ENCODE results near the gene PCNX1.
A peak's percentile ranks its signal among the peaks of the same experiment; 100 is the strongest.

Gene PCNX1

GRCh38 chr14:70956511-70956910 lies 49.3 kb downstream of the PCNX1 start:
- H2BK15ac ChIP-seq (ENCODE audit: low read depth, poor library complexity, severe bottlenecking): no peak overlapping the region
- H3K14ac ChIP-seq (ENCODE audit: low read length in 2 of 2): no peak overlapping the region
- no peak overlapping the region for H2AFZ ChIP-seq (ENCODE audit: low read depth, low read length)
- no peak overlapping the region for H3K4ac ChIP-seq (ENCODE audit: low read depth in 1 of 2, low read length in 2 of 2)
- H4K91ac ChIP-seq (ENCODE audit: low read length): no peak overlapping the region
- no peak overlapping the region for H2BK120ac ChIP-seq (ENCODE audit: low read depth, low read length)
- H3K18ac ChIP-seq (ENCODE audit: low read depth in 1 of 2, low read length in 2 of 2): no peak overlapping the region
- H3K9ac ChIP-seq (ENCODE audit: low read length): peak overlapping the region; percentile 52
- H3K9me3 ChIP-seq (ENCODE audit: control insufficient read depth, low read length): no peaks in the 10 kb centered on the region
- no peak overlapping the region for H3K4me2 ChIP-seq (ENCODE audit: low read length, poor library complexity, severe bottlenecking)
- no peaks in the 10 kb centered on the region for H3K27me3 ChIP-seq (ENCODE audit: control insufficient read depth in 1 of 2, insufficient read depth in 1 of 2, low read length in 2 of 2)
- no peak overlapping the region for H3K23ac ChIP-seq (ENCODE audit: low read length in 2 of 2)
- no peak overlapping the region for H3K27ac ChIP-seq (ENCODE audit: low read length, poor library complexity, severe bottlenecking)
- H3K79me1 ChIP-seq (replicated peaks; ENCODE audit: low read length, poor library complexity, severe bottlenecking): peaks cover 11% of the 10 kb centered on the region
- no peak overlapping the region for H2BK5ac ChIP-seq (ENCODE audit: low read depth, low read length, poor library complexity, severe bottlenecking)
- H2AK5ac ChIP-seq (ENCODE audit: low read length, severe bottlenecking): no peak overlapping the region
- H2BK12ac ChIP-seq (ENCODE audit: low read length in 2 of 2): no peak overlapping the region
- no peak overlapping the region for H4K8ac ChIP-seq (ENCODE audit: low read length)
- no peak for DNase-seq
- H3K4me3 ChIP-seq (ENCODE audit: insufficient read depth in 1 of 2, low read depth in 1 of 2, low read length in 2 of 2): no peak overlapping the region
- 91% methylated on average over 3 of the region's 3 CpGs for WGBS
- H3K4me1 ChIP-seq (ENCODE audit: control insufficient read depth, insufficient read depth, low read depth, low read length): no peaks in the 10 kb centered on the region
- peaks cover 0 to 23% of the 10 kb centered on the region in 2 experiments for H3K36me3 ChIP-seq (ENCODE audit: control insufficient read depth in 1 of 2, insufficient read depth in 2 of 2, low read depth in 1 of 2, low read length in 2 of 2)

GRCh38 chr14:70957710-70958109 lies 50.5 kb downstream of the PCNX1 start:
- no peak overlapping the region for H3K23ac ChIP-seq (ENCODE audit: low read length in 2 of 2)

GRCh38 chr14:70962935-70963334 lies 55.7 kb downstream of the PCNX1 start:
- Histone ChIP-seq H2AFZ (ENCODE audit: low read depth, low read length) (no peak overlapping the region), H3K23ac (ENCODE audit: low read length in 2 of 2) (no peak overlapping the region), H2BK120ac (ENCODE audit: low read depth, low read length) (no peak overlapping the region), H3K4me1 (ENCODE audit: control insufficient read depth, insufficient read depth, low read depth, low read length) (peaks cover 2% of the 10 kb centered on the region), H4K91ac (ENCODE audit: low read length) (no peak overlapping the region), H3K27me3 (ENCODE audit: control insufficient read depth in 1 of 2, insufficient read depth in 1 of 2, low read length in 2 of 2) (no peaks in the 10 kb centered on the region), H3K9ac (ENCODE audit: low read length) (no peak overlapping the region), H2BK15ac (ENCODE audit: low read depth, poor library complexity, severe bottlenecking) (no peak overlapping the region), H4K8ac (ENCODE audit: low read length) (no peak overlapping the region), H3K4ac (ENCODE audit: low read depth in 1 of 2, low read length in 2 of 2) (no peak overlapping the region), H3K79me1 (replicated peaks; ENCODE audit: low read length, poor library complexity, severe bottlenecking) (peaks cover 13% of the 10 kb centered on the region), H2BK12ac (ENCODE audit: low read length in 2 of 2) (no peak overlapping the region), H3K4me3 (ENCODE audit: insufficient read depth in 1 of 2, low read depth in 1 of 2, low read length in 2 of 2) (no peak overlapping the region), H2BK5ac (ENCODE audit: low read depth, low read length, poor library complexity, severe bottlenecking) (no peak overlapping the region), H3K36me3 (ENCODE audit: control insufficient read depth in 1 of 2, insufficient read depth in 2 of 2, low read depth in 1 of 2, low read length in 2 of 2) (peaks cover 0 to 42% of the 10 kb centered on the region in 2 experiments), H2AK5ac (ENCODE audit: low read length, severe bottlenecking) (no peak overlapping the region), H3K4me2 (ENCODE audit: low read length, poor library complexity, severe bottlenecking) (no peak overlapping the region), H3K27ac (ENCODE audit: low read length, poor library complexity, severe bottlenecking) (no peak overlapping the region), H3K9me3 (ENCODE audit: control insufficient read depth, low read length) (no peaks in the 10 kb centered on the region), H3K14ac (ENCODE audit: low read length in 2 of 2) (no peak overlapping the region), H3K18ac (ENCODE audit: low read depth in 1 of 2, low read length in 2 of 2) (no peak overlapping the region)
- DNase-seq: no peak
- WGBS: 100% methylated on average over 1 of the region's 2 CpGs

More at GRCh38 chr14:70957710-70958109, 50.5 kb downstream of the PCNX1 start:
- WGBS: 100% methylated on average over 2 of the region's 2 CpGs
- H3K27ac ChIP-seq (ENCODE audit: low read length, poor library complexity, severe bottlenecking): no peak overlapping the region
- H3K9ac ChIP-seq (ENCODE audit: low read length): no peak overlapping the region
- no peak overlapping the region for H3K4ac ChIP-seq (ENCODE audit: low read depth in 1 of 2, low read length in 2 of 2)
- H2BK15ac ChIP-seq (ENCODE audit: low read depth, poor library complexity, severe bottlenecking): no peak overlapping the region
- H3K14ac ChIP-seq (ENCODE audit: low read length in 2 of 2): no peak overlapping the region
- no peak overlapping the region for H2BK120ac ChIP-seq (ENCODE audit: low read depth, low read length)
- H3K4me3 ChIP-seq (ENCODE audit: insufficient read depth in 1 of 2, low read depth in 1 of 2, low read length in 2 of 2): no peak overlapping the region
- H4K8ac ChIP-seq (ENCODE audit: low read length): no peak overlapping the region
- H2AK5ac ChIP-seq (ENCODE audit: low read length, severe bottlenecking): no peak overlapping the region
- H3K4me2 ChIP-seq (ENCODE audit: low read length, poor library complexity, severe bottlenecking): no peak overlapping the region
- H3K9me3 ChIP-seq (ENCODE audit: control insufficient read depth, low read length): no peaks in the 10 kb centered on the region
- H3K79me1 ChIP-seq (replicated peaks; ENCODE audit: low read length, poor library complexity, severe bottlenecking): peaks cover 11% of the 10 kb centered on the region
- peaks cover 0 to 18% of the 10 kb centered on the region in 2 experiments for H3K36me3 ChIP-seq (ENCODE audit: control insufficient read depth in 1 of 2, insufficient read depth in 2 of 2, low read depth in 1 of 2, low read length in 2 of 2)
- H3K27me3 ChIP-seq (ENCODE audit: control insufficient read depth in 1 of 2, insufficient read depth in 1 of 2, low read length in 2 of 2): no peaks in the 10 kb centered on the region
- H2AFZ ChIP-seq (ENCODE audit: low read depth, low read length): no peak overlapping the region
- H3K18ac ChIP-seq (ENCODE audit: low read depth in 1 of 2, low read length in 2 of 2): no peak overlapping the region
- no peak overlapping the region for H2BK5ac ChIP-seq (ENCODE audit: low read depth, low read length, poor library complexity, severe bottlenecking)
- no peak for DNase-seq
- H2BK12ac ChIP-seq (ENCODE audit: low read length in 2 of 2): no peak overlapping the region
- H3K4me1 ChIP-seq (ENCODE audit: control insufficient read depth, insufficient read depth, low read depth, low read length): no peaks in the 10 kb centered on the region
- H4K91ac ChIP-seq (ENCODE audit: low read length): no peak overlapping the region

- H2AFZ ChIP-seq (ENCODE audit: low read depth, low read length): no peak overlapping the region
- no peak overlapping the region for H3K27ac ChIP-seq (ENCODE audit: low read length, poor library complexity, severe bottlenecking)
- H3K23ac ChIP-seq (ENCODE audit: low read length in 2 of 2): no peak overlapping the region
- no peak overlapping the region for H3K4me2 ChIP-seq (ENCODE audit: low read length, poor library complexity, severe bottlenecking)
- no peak overlapping the region for H2BK5ac ChIP-seq (ENCODE audit: low read depth, low read length, poor library complexity, severe bottlenecking)
- H4K8ac ChIP-seq (ENCODE audit: low read length): no peak overlapping the region
- H3K14ac ChIP-seq (ENCODE audit: low read length in 2 of 2): no peak overlapping the region
- 100% methylated on average over 1 of the region's 3 CpGs for WGBS
- no peak for DNase-seq
- no peak overlapping the region for H2AK5ac ChIP-seq (ENCODE audit: low read length, severe bottlenecking)
- H3K9ac ChIP-seq (ENCODE audit: low read length): no peak overlapping the region
- H3K4ac ChIP-seq (ENCODE audit: low read depth in 1 of 2, low read length in 2 of 2): no peak overlapping the region
- H2BK15ac ChIP-seq (ENCODE audit: low read depth, poor library complexity, severe bottlenecking): no peak overlapping the region
- H3K36me3 ChIP-seq (ENCODE audit: control insufficient read depth in 1 of 2, insufficient read depth in 2 of 2, low read depth in 1 of 2, low read length in 2 of 2): peaks cover under 1 to 52% of the 10 kb centered on the region in 2 experiments
- H3K18ac ChIP-seq (ENCODE audit: low read depth in 1 of 2, low read length in 2 of 2): no peak overlapping the region
- peaks cover 13% of the 10 kb centered on the region for H3K79me1 ChIP-seq (replicated peaks; ENCODE audit: low read length, poor library complexity, severe bottlenecking)
- H2BK120ac ChIP-seq (ENCODE audit: low read depth, low read length): no peak overlapping the region
- peaks cover 2% of the 10 kb centered on the region for H3K4me1 ChIP-seq (ENCODE audit: control insufficient read depth, insufficient read depth, low read depth, low read length)
- no peak overlapping the region for H4K91ac ChIP-seq (ENCODE audit: low read length)
- H3K9me3 ChIP-seq (ENCODE audit: control insufficient read depth, low read length): no peaks in the 10 kb centered on the region
- H2BK12ac ChIP-seq (ENCODE audit: low read length in 2 of 2): no peak overlapping the region
- no peaks in the 10 kb centered on the region for H3K27me3 ChIP-seq (ENCODE audit: control insufficient read depth in 1 of 2, insufficient read depth in 1 of 2, low read length in 2 of 2)
- no peak overlapping the region for H3K4me3 ChIP-seq (ENCODE audit: insufficient read depth in 1 of 2, low read depth in 1 of 2, low read length in 2 of 2)
Measured at GRCh38 chr14:70964492-70964891, 57.2 kb downstream of the PCNX1 start.

Measured in mesenchymal stem cell (in vitro differentiated cells and primary cell).